SK-N-SH (cell line): Measurements from ENCODE around the gene CPM.

Experiments
- CTCF ChIP-seq: fragments of 200-600 bp; sonication (generic); IDR thresholded peaks from 2 replicates; pipeline ENCODE4 v1.6.1; 2017; ENCODE audit warnings: antibody characterized with exemption, mild to moderate bottlenecking, moderate library complexity
- EP300 ChIP-seq, 2 experiments: IDR thresholded peaks; 2 replicates each; pipeline versions ENCODE4 v1.4.0 to v1.6.1; 2012; ENCODE audit warnings: borderline replicate concordance in 1 of 2, low read depth in 1 of 2, low read length in 1 of 2
- EZH2phosphoT487 ChIP-seq: fragments of 200-600 bp; sonication (generic); IDR thresholded peaks from 2 replicates; pipeline ENCODE4 v1.6.1; 2017; ENCODE audit warnings: low read depth, mixed run types, mild to moderate bottlenecking, antibody characterized with exemption, moderate library complexity, borderline replicate concordance
- FOXJ3 ChIP-seq: sonication (generic); formaldehyde crosslinking; IDR thresholded peaks from 2 replicates; pipeline ENCODE4 v1.5.1; 2020; ENCODE audit warnings: mild to moderate bottlenecking, missing genetic modification reagents
- FOXM1 ChIP-seq: IDR thresholded peaks from 2 replicates; pipeline ENCODE4 v1.4.0; 2012; ENCODE audit warnings: low read depth, mild to moderate bottlenecking
- GATA2 ChIP-seq: sonication (generic); formaldehyde crosslinking; IDR thresholded peaks from 2 replicates; pipeline ENCODE4 v1.5.0; 2020; ENCODE audit warnings: mild to moderate bottlenecking, missing genetic modification reagents
- MAX ChIP-seq: IDR thresholded peaks from 2 replicates; pipeline ENCODE4 v1.4.0; 2012; ENCODE audit warnings: low read depth
- MXI1 ChIP-seq: IDR thresholded peaks from 2 replicates; pipeline ENCODE4 v1.6.1; 2012; ENCODE audit warnings: mild to moderate bottlenecking, low read depth, low read length, improper control_type of control experiment
- POLR2AphosphoS5 ChIP-seq: IDR thresholded peaks from 2 replicates; pipeline ENCODE4 v1.6.1; 2012; ENCODE audit warnings: low read depth, low read length
- RAD21 ChIP-seq: IDR thresholded peaks from 2 replicates; pipeline ENCODE4 v1.6.1; 2012; ENCODE audit warnings: mild to moderate bottlenecking, low read length
- RFX5 ChIP-seq: IDR thresholded peaks from 2 replicates; pipeline ENCODE4 v1.6.1; 2012; ENCODE audit warnings: mild to moderate bottlenecking, improper control_type of control experiment, low read length
- SIN3A ChIP-seq: IDR thresholded peaks from 2 replicates; pipeline ENCODE4 v1.6.1; 2012; ENCODE audit warnings: low read depth, mild to moderate bottlenecking, low read length, moderate library complexity, borderline replicate concordance
- TCF12 ChIP-seq: IDR thresholded peaks from 2 replicates; pipeline ENCODE4 v1.4.0; 2012
- USF2 ChIP-seq: fragments of 150-350 bp; IDR thresholded peaks from 2 replicates; pipeline ENCODE4 v1.6.1; 2017; ENCODE audit warnings: antibody characterized with exemption, low read length, low read depth, borderline replicate concordance

- no peak for TF ChIP-seq EP300 (IDR thresholded peaks at IDR 0.05; ENCODE audit: borderline replicate concordance in 1 of 2, low read depth in 1 of 2, low read length in 1 of 2)
- TF ChIP-seq CTCF: no peak
- no peak for TF ChIP-seq POLR2AphosphoS5
- no peak for TF ChIP-seq MAX
- no peak for TF ChIP-seq EZH2phosphoT487
- no peak for TF ChIP-seq FOXJ3 (CRISPR knock-in tag)
- no peak for TF ChIP-seq FOXM1
- TF ChIP-seq MXI1: no peak
- no peak for TF ChIP-seq GATA2 (CRISPR knock-in tag)
- no peak for TF ChIP-seq USF2
- TF ChIP-seq TCF12: no peak
- no peak for TF ChIP-seq RFX5
- TF ChIP-seq RAD21: no peak
- no peak for TF ChIP-seq SIN3A
Measured at GRCh38 chr12:68809190-68810026, 123.6 kb downstream of the CPM start.
